ENCODE results near the gene KRTAP5-5. TPM values are rescaled to one million over a fixed set of nuclear protein-coding genes. Genes with fewer than 3 reads are reported as not detected.

KRTAP5-5 gene
- total and polyA plus RNA-seq, 2 of the 13 experiments (the other 11 are each of a cell fraction or from before 2014, with no cell fraction given): not detected

GRCh38 chr11:1674173-1675131 is 44.9 kb downstream of the KRTAP5-5 start (continued):
- TF ChIP-seq KLF16 (CRISPR knock-in tag; IDR thresholded peaks at IDR 0.05) (no peak; a peak in 1 of 4 replicates), SNAPC2 (CRISPR knock-in tag; IDR thresholded peaks at IDR 0.05) (no peak), RNF2 (conservative IDR thresholded peaks at IDR 0.05; ENCODE audit: low read depth) (no peak), ZFP91 (CRISPR knock-in tag; IDR thresholded peaks at IDR 0.05; ENCODE audit: borderline replicate concordance) (peak; percentile 41; the same call in 1 of the 2 replicates), ONECUT2 (CRISPR knock-in tag; IDR thresholded peaks at IDR 0.05) (peak; percentile 82), ZNF383 (CRISPR knock-in tag; IDR thresholded peaks at IDR 0.05; ENCODE audit: borderline replicate concordance) (no peak), GRHL1 (CRISPR knock-in tag; conservative IDR thresholded peaks at IDR 0.05) (no peak), HOXD1 (CRISPR knock-in tag; IDR thresholded peaks at IDR 0.05) (0 out of 2 replicates have a peak, but pooled peaks have one; percentile 14), ZNF124 (CRISPR knock-in tag; IDR thresholded peaks at IDR 0.05) (no peak; the same call in 1 of the 2 replicates), PHF21A (CRISPR knock-in tag; IDR thresholded peaks at IDR 0.05) (peak; percentile 6; the same call in 1 of the 2 replicates), ZNF839 (CRISPR knock-in tag; IDR thresholded peaks at IDR 0.05; ENCODE audit: borderline replicate concordance) (no peak), PRDM4 (CRISPR knock-in tag; IDR thresholded peaks at IDR 0.05; ENCODE audit: borderline replicate concordance) (no peak), TAF1 (CRISPR knock-in tag; IDR thresholded peaks at IDR 0.05) (peak; percentile 46; the same call in 1 of the 2 replicates)
- TF ChIP-seq, protein P1, sequence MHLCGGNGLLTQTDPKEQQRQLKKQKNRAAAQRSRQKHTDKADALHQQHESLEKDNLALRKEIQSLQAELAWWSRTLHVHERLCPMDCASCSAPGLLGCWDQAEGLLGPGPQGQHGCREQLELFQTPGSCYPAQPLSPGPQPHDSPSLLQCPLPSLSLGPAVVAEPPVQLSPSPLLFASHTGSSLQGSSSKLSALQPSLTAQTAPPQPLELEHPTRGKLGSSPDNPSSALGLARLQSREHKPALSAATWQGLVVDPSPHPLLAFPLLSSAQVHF (CRISPR knock-in tag; IDR thresholded peaks at IDR 0.05): no peak
- TF ChIP-seq, protein P2, sequence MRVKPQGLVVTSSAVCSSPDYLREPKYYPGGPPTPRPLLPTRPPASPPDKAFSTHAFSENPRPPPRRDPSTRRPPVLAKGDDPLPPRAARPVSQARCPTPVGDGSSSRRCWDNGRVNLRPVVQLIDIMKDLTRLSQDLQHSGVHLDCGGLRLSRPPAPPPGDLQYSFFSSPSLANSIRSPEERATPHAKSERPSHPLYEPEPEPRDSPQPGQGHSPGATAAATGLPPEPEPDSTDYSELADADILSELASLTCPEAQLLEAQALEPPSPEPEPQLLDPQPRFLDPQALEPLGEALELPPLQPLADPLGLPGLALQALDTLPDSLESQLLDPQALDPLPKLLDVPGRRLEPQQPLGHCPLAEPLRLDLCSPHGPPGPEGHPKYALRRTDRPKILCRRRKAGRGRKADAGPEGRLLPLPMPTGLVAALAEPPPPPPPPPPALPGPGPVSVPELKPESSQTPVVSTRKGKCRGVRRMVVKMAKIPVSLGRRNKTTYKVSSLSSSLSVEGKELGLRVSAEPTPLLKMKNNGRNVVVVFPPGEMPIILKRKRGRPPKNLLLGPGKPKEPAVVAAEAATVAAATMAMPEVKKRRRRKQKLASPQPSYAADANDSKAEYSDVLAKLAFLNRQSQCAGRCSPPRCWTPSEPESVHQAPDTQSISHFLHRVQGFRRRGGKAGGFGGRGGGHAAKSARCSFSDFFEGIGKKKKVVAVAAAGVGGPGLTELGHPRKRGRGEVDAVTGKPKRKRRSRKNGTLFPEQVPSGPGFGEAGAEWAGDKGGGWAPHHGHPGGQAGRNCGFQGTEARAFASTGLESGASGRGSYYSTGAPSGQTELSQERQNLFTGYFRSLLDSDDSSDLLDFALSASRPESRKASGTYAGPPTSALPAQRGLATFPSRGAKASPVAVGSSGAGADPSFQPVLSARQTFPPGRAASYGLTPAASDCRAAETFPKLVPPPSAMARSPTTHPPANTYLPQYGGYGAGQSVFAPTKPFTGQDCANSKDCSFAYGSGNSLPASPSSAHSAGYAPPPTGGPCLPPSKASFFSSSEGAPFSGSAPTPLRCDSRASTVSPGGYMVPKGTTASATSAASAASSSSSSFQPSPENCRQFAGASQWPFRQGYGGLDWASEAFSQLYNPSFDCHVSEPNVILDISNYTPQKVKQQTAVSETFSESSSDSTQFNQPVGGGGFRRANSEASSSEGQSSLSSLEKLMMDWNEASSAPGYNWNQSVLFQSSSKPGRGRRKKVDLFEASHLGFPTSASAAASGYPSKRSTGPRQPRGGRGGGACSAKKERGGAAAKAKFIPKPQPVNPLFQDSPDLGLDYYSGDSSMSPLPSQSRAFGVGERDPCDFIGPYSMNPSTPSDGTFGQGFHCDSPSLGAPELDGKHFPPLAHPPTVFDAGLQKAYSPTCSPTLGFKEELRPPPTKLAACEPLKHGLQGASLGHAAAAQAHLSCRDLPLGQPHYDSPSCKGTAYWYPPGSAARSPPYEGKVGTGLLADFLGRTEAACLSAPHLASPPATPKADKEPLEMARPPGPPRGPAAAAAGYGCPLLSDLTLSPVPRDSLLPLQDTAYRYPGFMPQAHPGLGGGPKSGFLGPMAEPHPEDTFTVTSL (CRISPR knock-in tag; IDR thresholded peaks at IDR 0.05; ENCODE audit: borderline replicate concordance): no peak
